Vagina (tissue), 2 donors: ENCODE data around the gene ADARB1. TPM values are rescaled to one million over a fixed set of nuclear protein-coding genes. Genes with fewer than 3 reads are reported as not detected.

Experiments
- DNase-seq, 2 donors: peaks; one replicate each; pipeline ENCODE4 v3.0.0-alpha.2; 2017; ENCODE audit errors: extremely low spot score in 2 of 2
- H3K27ac ChIP-seq: fragments of 200-600 bp; sonication (generic); one replicate; pipeline ENCODE4 v1.5.1; 2019
- H3K27me3 ChIP-seq: fragments of 200-600 bp; sonication (generic); one replicate; pipeline ENCODE4 v1.5.1; 2019
- H3K36me3 ChIP-seq, 2 donors: fragments of 200-600 bp; sonication (generic); one replicate each; pipeline ENCODE4 v1.5.1; 2017 to 2019
- H3K4me1 ChIP-seq: fragments of 200-600 bp; sonication (generic); one replicate; pipeline ENCODE4 v1.5.1; 2019
- H3K4me3 ChIP-seq, 2 donors: fragments of 200-600 bp; sonication (generic); 1 replicate in 1 of 2; 2 replicates in 1 of 2; pipeline ENCODE4 v1.5.1; 2016 to 2019
- H3K9me3 ChIP-seq: fragments of 200-600 bp; sonication (generic); one replicate; pipeline ENCODE4 v1.5.1; 2019
- CTCF ChIP-seq, 3 experiments: fragments of 450-650 bp in 2 of 3; fragments of 200-600 bp in 1 of 3; sonication (generic) in 1 of 3; IDR thresholded peaks; one replicate each; pipeline ENCODE4 v1.5.1; 2017 to 2019; ENCODE audit warnings: antibody characterized with exemption in 3 of 3, mild to moderate bottlenecking in 2 of 3, moderate library complexity in 2 of 3
- POLR2A ChIP-seq, 2 donors: fragments of 450-650 bp; IDR thresholded peaks; one replicate each; pipeline ENCODE4 v1.6.1; 2017; ENCODE audit warnings: antibody characterized with exemption in 2 of 2, mild to moderate bottlenecking in 2 of 2, moderate library complexity in 2 of 2
- POLR2AphosphoS5 ChIP-seq, 2 donors: sonication (generic); formaldehyde crosslinking; IDR thresholded peaks; one replicate each; pipeline ENCODE4 v1.9.0; 2017; ENCODE audit warnings: antibody characterized with exemption in 2 of 2, mild to moderate bottlenecking in 2 of 2, low read depth in 1 of 2; ENCODE audit not compliant: insufficient read depth in 1 of 2
- intact Hi-C: fragments of 100-400 bp; cut with DNase I; formaldehyde crosslinking; loops from one replicate; pipeline ENCODE4 v1.15.1; 2023
- total RNA-seq: library from RNA; depleted of rRNA; stranded (reverse); fragments of >200 nt; gene quantifications from one replicate; pipeline ENCODE4 v1.2.3, GENCODE V29; 2016

ADARB1 gene
- total RNA-seq, 1 donor from 2014 or later = 19.6 TPM

- intact Hi-C loops = loop anchor here (10.0 kb wide), 1 partner anchor 290 kb away; no protein-coding TSS in a partner anchor
These were observed 80.4 kb downstream of the ADARB1 start for GRCh38 chr21:45154511-45155508.

GRCh38 chr21:45155910-45156309 is 81.5 kb downstream of the ADARB1 start:
- peaks cover 7% of the 10 kb centered on the region for H3K4me1 ChIP-seq
- TF ChIP-seq POLR2AphosphoS5 (IDR thresholded peaks at IDR 0.05; ENCODE audit: insufficient read depth in 1 of 2, low read depth in 1 of 2) (no peak), CTCF (IDR thresholded peaks at IDR 0.05) (no peak), POLR2A (IDR thresholded peaks at IDR 0.05) (no peak)
- H3K27me3 ChIP-seq = no peaks in the 10 kb centered on the region
- no peaks in the 10 kb centered on the region for H3K36me3 ChIP-seq
- H3K9me3 ChIP-seq = no peaks in the 10 kb centered on the region
- H3K4me3 ChIP-seq = no peak overlapping the region
- no peak overlapping the region for H3K27ac ChIP-seq
- intact Hi-C loops = loop anchor here (10.0 kb wide), 1 partner anchor 289 kb away; no protein-coding TSS in a partner anchor
- peak; percentile 81 to 93 for DNase-seq

More at GRCh38 chr21:45154511-45155508, 80.4 kb downstream of the ADARB1 start:
- H3K4me1 ChIP-seq = no peaks in the 10 kb centered on the region
- H3K36me3 ChIP-seq = no peaks in the 10 kb centered on the region
- TF ChIP-seq CTCF (IDR thresholded peaks at IDR 0.05) = no peak
- TF ChIP-seq POLR2A (IDR thresholded peaks at IDR 0.05) = no peak
- no peak for TF ChIP-seq POLR2AphosphoS5 (IDR thresholded peaks at IDR 0.05; ENCODE audit: insufficient read depth in 1 of 2, low read depth in 1 of 2)
- H3K27ac ChIP-seq = no peak overlapping the region
- no peak overlapping the region for H3K4me3 ChIP-seq
- DNase-seq = peak in 1 of 2 donors; percentile 52
- no peaks in the 10 kb centered on the region for H3K27me3 ChIP-seq
- H3K9me3 ChIP-seq = no peaks in the 10 kb centered on the region

GRCh38 chr21:45156459-45156858 is 82.1 kb downstream of the ADARB1 start:
- no peak for TF ChIP-seq POLR2A (IDR thresholded peaks at IDR 0.05)
- no peak for TF ChIP-seq POLR2AphosphoS5 (IDR thresholded peaks at IDR 0.05; ENCODE audit: insufficient read depth in 1 of 2, low read depth in 1 of 2)
- TF ChIP-seq CTCF (IDR thresholded peaks at IDR 0.05) = no peak
- Histone ChIP-seq H3K9me3 (no peaks in the 10 kb centered on the region), H3K4me1 (peaks cover 13% of the 10 kb centered on the region), H3K27me3 (no peaks in the 10 kb centered on the region), H3K4me3 (no peak overlapping the region), H3K27ac (no peak overlapping the region), H3K36me3 (no peaks in the 10 kb centered on the region)
- intact Hi-C loops = loop anchor here (10.0 kb wide), 1 partner anchor 288 kb away; no protein-coding TSS in a partner anchor
- DNase-seq = peak in 1 of 2 donors; percentile 40

- DNase-seq = peak in 1 of 2 donors; percentile 58
- Histone ChIP-seq H3K4me1 (peaks cover 14% of the 10 kb centered on the region), H3K9me3 (no peaks in the 10 kb centered on the region), H3K27ac (no peak overlapping the region), H3K4me3 (no peak overlapping the region), H3K36me3 (no peaks in the 10 kb centered on the region), H3K27me3 (no peaks in the 10 kb centered on the region)
- intact Hi-C loops = loop anchor here (10.0 kb wide), 1 partner anchor 287 kb away; no protein-coding TSS in a partner anchor
- TF ChIP-seq POLR2A (IDR thresholded peaks at IDR 0.05) (no peak), POLR2AphosphoS5 (IDR thresholded peaks at IDR 0.05; ENCODE audit: insufficient read depth in 1 of 2, low read depth in 1 of 2) (no peak), CTCF (IDR thresholded peaks at IDR 0.05) (no peak)
These were observed 83.6 kb downstream of the ADARB1 start for GRCh38 chr21:45157932-45158331.
